GM19455 (cell line): ENCODE data around the gene AFDN.

Source experiments
- ATAC-seq: cut with Tn5 transposase; IDR thresholded peaks from one replicate; pipeline ENCODE4 v1.9.1; 2021; ENCODE audit not compliant: unreplicated experiment

AFDN gene, protein sequence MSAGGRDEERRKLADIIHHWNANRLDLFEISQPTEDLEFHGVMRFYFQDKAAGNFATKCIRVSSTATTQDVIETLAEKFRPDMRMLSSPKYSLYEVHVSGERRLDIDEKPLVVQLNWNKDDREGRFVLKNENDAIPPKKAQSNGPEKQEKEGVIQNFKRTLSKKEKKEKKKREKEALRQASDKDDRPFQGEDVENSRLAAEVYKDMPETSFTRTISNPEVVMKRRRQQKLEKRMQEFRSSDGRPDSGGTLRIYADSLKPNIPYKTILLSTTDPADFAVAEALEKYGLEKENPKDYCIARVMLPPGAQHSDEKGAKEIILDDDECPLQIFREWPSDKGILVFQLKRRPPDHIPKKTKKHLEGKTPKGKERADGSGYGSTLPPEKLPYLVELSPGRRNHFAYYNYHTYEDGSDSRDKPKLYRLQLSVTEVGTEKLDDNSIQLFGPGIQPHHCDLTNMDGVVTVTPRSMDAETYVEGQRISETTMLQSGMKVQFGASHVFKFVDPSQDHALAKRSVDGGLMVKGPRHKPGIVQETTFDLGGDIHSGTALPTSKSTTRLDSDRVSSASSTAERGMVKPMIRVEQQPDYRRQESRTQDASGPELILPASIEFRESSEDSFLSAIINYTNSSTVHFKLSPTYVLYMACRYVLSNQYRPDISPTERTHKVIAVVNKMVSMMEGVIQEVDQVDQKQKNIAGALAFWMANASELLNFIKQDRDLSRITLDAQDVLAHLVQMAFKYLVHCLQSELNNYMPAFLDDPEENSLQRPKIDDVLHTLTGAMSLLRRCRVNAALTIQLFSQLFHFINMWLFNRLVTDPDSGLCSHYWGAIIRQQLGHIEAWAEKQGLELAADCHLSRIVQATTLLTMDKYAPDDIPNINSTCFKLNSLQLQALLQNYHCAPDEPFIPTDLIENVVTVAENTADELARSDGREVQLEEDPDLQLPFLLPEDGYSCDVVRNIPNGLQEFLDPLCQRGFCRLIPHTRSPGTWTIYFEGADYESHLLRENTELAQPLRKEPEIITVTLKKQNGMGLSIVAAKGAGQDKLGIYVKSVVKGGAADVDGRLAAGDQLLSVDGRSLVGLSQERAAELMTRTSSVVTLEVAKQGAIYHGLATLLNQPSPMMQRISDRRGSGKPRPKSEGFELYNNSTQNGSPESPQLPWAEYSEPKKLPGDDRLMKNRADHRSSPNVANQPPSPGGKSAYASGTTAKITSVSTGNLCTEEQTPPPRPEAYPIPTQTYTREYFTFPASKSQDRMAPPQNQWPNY (N-terminal part only)

DNA sequence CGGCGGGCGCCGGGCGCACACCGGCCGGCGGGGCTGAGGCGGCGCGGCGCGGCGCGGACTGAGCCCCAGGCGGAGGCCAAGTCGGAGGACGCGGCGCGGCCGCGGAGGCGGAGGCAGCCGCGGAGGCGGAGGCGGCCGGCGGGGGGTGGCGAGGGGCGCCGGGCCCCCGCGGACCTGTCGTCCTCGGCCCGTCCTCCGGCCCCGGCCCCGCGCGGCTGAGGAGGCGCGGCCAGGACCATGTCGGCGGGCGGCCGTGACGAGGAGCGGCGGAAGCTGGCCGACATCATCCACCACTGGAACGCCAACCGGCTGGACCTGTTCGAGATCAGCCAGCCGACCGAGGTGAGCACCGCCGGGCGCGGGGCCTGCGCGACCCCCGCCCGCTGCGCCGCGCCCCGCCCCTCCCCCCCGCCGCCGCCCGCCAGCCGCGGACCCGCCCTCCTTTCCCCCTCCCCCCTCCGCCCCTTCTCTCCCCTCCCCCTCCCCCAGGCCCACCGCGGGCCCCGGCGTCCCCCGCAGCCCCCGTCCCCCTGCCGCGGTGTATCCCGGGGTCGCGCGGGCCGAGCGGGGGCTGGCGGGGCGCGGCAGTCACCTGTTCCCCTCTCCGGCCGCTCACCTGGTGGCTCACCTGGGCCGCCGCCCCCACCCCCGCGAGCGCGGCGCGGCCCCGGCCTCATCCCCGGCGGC lies at the start of gene AFDN:
Gene AFDN, plus strand, starts transcription at position 16 of the 687 bp plus-strand sequence. Its CDS starts 222 bp downstream, at position 238.
- peak; percentile 55 for ATAC-seq

DNA sequence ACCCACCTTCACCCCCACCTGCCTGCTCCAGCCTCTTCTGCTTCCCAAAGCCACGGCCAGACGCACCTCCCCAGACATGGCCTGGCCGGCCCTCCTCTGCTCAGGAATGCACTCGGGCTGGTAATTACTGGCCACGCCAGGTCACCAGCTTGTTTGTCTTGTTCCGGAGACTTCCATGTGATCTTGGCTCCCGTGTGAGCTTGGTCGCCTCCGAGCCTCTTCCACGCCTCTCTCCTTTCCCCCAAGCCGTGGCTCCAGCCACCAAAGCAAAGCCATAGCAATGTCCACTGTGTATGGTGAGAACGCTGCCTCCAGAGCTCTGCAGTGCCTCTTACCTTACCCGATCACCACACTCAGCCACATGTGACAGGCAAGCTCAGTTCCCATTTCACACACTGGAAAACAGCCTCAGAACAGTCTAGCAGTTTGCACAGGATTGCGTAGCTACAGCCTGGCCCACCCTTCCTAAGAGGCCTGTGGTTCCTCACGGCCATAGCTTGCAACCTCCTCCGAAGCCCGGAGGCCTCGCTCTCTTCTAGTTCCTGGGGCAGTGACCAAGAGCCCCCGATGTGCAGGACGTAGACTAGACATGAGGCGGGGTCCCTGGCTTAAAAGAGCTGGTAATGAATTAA lies 48.1 kb upstream of the AFDN start:
- ATAC-seq: no peak

DNA sequence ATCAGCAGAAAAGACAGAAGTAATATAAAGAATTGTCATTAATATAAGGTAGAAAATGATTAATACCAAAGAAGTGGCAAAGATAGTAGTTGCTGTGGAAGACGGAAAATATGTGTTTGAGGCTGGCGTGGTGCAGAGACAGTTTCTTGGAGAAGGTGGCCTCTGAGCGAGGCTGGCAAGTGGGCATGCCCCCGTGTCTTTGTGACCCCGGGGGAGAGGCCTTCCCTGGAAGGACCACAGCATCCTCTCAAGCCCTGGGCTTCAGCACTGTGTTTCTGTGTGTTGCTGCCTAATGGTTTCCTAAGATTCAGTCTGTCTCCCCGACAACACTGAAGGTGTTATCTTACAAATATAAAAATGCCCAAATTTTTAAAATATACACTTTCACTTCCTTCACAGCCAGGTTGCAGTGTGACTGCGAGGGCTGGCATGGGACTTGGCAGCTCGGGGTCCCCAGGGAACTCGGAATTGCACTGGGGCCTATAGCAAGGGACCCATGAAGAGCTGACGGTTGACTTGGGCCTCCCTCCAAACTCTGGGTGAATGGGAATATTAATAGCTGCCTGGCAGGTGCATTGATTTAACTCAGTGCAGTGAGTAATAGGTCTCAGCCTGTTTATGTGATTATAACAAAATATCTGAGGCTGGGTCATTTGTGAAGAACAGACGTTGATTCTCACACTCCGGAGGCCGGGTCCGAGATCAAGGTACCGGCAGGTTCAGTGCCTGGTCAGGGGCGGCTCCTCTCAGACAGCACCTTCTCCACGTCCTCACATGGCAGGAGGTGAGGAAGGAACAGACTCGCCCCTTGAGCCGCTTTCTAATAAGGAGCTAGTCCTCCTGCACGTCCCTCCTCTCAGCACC lies 47.4 kb upstream of the AFDN start:
- ATAC-seq: no peak

DNA sequence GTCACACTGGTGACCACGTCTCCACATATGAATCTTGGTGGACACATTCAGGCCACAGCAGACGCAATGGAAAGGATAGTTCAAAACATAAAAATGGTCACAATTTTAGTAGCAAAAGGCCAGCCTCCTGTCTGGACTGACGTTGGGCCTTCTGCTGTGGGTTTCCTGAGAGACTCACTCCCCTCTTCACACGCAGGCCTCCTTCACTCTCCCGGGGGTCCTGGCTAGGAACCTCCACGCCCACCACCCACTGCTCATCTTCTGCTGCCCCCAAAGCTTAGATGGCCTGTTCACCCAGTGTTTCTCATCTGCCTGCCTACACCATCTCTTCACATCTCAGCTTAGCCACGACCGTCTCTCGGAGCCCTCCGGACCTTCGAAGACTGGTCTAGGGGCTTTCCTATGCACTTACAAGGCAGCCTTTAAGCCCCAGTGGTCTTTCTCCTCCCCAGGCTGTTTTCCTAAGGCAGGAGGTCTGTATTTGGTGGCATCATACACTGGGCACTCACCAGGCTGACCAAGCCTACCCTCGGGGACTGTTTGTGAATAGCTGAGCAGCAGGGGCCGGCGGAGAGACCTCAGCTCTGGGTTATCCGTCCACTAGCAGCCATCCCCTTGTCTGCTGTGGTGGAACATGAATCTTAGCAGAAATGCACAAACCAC lies 46.6 kb upstream of the AFDN start:
- no peak for ATAC-seq

DNA sequence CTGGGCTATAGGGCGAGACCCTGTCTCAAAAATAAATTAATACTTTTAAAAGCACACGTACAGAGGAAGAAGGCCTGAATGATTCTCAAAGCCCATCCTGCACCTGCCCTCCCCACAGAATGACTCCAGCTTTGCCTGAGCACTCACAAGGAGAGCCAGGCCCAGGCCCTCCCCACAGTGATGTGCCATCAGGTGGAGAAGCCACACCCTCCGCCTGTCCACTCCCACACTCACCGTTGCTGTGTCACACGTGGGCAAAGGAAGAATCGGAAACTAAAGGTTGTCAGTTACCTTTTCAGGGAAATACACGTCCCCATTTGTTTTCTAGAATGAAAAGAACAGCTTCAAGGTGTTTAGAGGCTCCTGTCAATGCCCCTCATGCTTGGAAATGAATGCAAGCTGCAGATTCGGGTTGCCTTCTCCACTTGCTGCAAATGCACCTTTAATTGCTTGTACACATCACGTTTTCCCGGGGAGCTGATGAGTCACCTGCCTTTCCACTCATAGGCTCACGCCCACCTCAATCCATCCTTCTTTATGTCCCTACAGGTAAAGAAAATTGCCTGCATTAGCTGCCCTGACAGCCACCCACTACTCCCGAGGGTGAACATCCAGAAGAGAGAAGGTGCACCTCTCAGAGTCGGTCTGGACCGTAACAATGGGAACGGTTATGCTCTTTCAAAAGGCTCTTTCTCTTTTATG lies 45.5 kb upstream of the AFDN start:
- ATAC-seq: no peak

DNA sequence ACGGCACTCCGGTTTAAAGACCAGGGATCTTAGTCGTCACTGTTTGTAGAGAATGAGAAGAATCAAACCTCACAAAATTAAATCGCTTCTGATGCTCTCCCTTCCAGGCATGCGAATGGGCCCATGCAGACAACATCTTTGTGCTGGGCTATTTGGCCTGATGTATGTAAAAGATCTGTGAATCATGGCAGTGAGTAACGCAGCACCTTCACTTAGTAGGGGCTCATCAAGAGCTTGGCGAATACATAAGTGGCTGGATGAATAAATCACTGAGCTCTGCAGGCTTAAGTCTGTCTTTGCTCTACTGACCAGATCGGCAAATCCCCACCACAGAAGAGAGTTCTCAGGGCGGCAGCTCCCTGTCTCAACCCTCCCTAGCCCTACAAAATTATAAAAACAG lies 44.8 kb upstream of the AFDN start:
- ATAC-seq: no peak

DNA sequence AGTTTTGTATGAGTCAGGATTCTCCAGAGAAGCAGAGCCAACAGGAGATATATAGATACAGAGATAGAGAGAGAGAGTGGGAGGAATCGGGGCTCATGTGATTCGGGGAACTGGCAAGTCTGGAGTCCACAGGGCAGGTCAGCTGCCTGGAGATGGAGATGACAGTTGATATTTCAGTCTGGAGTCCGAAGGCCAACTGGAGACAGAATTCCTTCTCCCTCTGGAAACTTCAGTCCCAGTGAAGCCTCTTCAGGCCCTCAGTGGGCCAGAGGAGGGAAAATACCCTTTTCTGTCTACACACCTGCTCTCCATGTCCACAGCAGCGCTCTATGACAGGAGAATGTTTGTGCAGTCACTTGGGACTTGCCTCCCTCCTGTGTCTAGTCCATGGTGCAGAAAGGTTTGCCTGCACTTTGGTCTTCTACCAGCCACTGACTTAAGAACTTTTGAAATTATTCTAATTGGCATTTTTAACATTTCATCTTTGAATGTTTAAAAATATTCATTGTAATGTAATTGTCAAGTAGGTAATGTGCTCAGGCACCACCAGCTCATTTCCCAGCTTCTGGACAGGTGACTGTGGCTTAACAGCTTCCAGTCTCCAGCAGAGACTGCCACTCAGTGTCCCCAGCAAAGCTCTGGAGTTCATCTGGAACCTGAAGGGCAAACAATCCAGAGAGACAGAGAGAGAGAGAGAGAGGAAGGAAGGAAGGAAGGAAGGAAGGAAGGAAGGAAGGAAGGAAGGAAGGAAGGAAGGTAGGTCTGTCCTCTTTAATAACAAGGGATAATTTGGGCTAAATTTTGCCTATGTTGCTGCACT lies 43.8 kb upstream of the AFDN start:
- no peak for ATAC-seq

DNA sequence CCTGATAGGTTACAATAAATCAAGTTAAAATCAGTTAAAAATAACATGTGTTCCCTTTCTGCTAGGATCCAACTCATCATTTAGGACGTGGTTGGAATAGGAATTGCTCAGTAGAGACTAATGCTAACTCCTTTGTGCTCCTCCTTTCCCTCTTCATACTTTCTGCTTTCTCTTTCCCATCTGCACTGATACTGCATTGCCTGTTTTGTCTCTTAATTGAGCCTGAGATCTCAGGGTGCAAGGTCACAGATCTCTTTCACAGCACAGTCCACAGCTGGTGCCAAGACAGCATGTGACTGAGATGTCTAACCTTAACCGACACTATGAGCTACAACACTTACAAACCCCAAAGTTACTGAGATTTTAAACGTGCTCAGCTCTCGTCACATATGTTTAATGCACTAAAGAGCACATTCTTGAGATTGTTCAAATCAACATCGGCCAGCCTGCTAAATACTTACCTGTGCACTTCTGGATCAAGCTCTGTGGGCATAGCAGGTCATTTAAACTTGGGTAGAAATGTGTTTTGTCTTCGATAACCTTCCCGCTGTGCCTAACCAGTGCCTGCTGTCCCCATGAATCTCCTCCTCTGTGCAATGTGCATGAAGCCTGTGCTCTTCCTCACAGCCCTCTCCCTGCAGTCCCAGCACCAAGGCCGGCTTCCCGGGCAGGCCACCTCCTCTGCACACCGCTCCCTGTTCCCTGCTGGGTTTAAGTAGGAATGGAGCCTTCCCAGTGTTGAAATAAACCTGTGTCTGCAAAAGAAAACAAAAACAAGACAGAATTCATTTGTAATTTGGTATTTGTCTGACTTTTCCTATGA lies 39.6 kb upstream of the AFDN start:
- no peak for ATAC-seq

DNA sequence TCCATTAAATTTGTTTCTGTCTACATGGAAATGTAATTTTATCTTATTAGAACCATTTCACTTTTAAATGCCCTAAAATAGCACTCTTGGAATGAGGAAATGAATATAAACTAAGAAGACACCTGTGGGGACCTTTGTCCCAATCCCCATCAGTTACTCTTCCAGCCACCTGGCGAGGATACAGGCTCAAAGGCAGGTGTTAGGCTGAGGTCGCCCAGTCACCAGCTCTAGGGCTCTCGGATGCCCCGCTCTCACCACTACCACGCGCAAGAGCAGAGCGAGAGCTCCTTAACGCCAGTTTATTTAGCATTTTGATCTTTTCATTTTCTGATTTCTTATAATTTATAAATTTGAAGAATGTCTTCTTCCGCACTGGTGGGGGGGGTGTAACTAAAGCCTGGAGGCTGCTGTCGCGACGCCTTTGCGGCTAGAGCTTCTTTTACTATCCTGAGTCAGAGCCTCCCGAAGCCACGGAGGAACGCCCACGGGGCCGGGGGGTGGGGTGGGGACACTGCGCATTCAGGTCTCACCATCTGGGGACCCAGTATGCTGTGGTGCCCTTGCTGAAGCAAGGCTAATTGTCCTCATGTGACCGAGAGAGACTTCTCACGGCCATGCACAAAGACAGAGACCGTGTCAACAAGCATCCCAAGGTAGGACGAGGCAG lies 38.7 kb upstream of the AFDN start:
- no peak for ATAC-seq

DNA sequence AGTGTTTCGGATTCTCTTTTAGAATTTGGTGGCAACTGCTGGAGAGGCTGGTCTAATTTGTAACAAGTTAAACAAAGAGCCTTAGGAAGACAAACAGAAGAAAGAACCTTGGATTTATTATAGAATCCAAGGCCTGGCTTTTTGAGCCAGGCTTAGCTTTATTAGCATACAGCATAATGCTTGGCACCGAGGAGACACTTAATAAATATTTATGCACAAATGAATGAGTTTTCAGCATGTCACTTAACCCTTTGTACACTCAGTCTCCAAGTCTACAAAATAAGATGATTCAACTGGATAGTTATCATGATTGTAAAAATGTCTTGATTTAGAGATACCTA lies 38.2 kb upstream of the AFDN start:
- no peak for ATAC-seq

DNA sequence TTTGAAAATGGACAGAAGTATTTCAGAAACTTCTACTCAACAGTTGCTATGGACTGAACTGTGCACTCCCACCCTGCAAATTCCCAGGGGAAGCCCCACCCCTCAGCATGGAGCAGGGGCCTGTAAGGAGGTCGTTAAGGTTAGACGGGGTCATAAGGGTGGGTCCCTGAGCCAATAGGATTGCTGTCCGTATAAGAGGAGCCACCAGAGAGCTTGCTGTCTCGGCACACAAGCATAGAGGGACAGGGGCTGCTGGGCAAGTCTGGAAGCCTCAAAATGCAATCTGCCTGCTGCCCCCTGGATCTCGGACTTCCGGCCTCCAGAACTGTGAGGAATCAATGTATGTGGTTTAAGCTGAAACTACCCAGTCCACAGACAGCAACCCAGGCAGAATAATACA lies 37.4 kb upstream of the AFDN start:
- ATAC-seq: no peak

DNA sequence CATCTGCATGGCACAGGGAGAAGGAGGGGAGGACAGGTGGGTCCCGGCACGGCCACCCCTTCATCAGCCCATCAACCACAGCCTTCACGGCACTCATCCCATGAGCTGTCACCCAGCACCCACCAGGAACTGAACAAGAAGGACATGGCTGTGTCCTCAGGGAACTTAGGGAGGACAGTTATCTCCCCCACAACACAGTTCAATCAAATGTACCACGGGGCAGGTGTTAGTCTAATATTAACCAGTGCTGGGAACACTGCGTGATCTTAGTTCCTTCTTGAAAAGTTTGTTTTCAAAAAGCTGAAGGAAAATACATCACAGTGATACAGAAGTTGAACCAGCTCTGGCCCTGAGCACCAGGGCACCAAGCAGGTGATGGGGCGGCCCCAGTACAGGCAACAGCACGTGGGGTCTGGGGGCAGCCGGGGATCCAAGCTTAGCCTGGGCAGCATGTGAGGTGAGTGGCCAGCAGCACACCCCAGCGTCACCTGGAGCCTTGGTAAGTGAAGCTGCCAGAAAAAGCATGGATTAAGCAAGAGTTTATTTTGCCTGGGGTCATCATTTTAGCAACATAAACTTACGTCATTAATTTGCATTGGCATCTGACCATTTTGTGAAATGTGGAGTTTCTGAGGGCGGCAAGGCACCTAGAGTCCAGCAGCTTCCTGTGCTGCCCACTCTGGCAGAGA lies 35.5 kb upstream of the AFDN start:
- ATAC-seq: no peak

DNA sequence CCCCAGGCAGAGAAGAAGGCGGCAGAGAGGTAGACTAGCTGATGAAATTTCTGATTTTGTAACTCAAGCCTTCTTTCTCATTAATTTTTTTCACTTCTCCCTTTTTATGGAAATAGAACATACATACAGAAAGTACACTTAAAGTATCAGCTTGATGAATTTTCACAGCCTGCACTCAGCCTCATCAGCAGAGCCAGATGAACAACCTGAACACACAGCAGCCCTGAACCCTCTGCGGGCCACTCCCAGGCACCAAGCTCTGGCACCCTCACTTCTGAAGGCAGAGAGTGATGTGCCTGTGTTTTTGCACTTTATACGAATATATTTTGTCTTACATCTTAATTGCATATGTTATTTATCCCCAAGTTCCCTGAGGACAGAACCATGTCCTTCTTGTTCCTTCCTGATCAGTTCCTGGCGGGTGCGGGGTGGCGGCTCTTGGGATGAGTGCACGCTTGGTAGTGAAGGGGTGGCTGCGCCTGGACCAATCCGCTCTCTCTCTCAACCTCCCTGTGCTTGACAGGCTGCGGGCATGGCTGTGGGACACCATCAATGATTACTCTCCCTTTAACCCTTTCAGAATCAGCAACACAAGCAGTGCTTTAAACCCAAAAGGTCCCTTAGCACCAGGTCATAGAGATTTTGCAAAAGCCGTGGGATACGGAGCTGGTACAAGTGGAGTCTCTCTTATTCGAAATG lies 34.8 kb upstream of the AFDN start:
- no peak for ATAC-seq

DNA sequence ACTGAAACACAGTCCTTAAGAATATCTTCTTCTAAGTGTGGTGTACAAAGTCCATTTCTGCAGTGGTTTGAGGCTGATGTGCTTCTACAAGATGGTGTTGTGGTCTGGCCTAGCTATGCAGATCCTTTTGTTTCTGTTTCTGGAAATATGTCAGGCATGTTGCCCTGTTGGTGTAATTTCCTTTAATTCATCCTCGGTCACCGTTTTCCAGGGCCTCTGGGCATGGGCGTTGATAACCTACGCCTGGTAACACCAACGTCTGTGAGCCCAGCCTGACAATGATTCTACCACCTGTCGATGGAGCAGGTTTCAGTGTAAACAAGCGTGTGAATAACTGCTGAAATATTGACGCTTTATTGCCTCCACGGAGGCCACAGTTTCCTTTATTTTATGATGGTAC lies 33.3 kb upstream of the AFDN start:
- ATAC-seq: no peak
